A549 (cell line): Measurements from ENCODE around the gene UXS1. TPM values are rescaled to one million over a fixed set of nuclear protein-coding genes. Genes with fewer than 3 reads are reported as not detected.

Experiments
- ATAC-seq, 2 experiments: fragments of 200-7000 bp in 1 of 2; fragments of >200 bp in 1 of 2; cut with Nextera tagmentation in 1 of 2; cut with Tn5 transposase in 1 of 2; 3 replicates each; pipeline versions ENCODE4 v1.8.0 to v1.9.1; 2018 to 2020; ENCODE audit warnings: mild to moderate bottlenecking in 1 of 2, moderate library complexity in 1 of 2
- CTCF ChIA-PET: fragments of 300-600 bp; sonication (Branson Sonifier 250); formaldehyde crosslinking; extraction: SDS; loops from one replicate; lab custom pipeline; 2021; ENCODE audit warnings: antibody characterized with exemption, inconsistent platforms; lab: Yijun Ruan, JAX
- POLR2A ChIA-PET: fragments of 350-600 bp; formaldehyde crosslinking; extraction: SDS; loops from one replicate; lab custom pipeline; 2021; ENCODE audit warnings: antibody characterized with exemption, inconsistent platforms; lab: Yijun Ruan, JAX
- DNase-seq, 2 experiments: peaks; one replicate each; pipeline versions ENCODE4 v3.0.0 to v3.0.0-alpha.2; 2011 to 2016; ENCODE audit warnings: low read depth in 1 of 2, low spot score in 1 of 2
- FAIRE-seq: peaks from 2 replicates; lab custom pipeline; 2011; peaks lifted over from hg19 to GRCh38; lab: Jason Lieb, UNC
- H3K27ac ChIP-seq, 2 experiments: fragments of >200 bp; sonication (Bioruptor Twin); formaldehyde crosslinking; 3 replicates each; pipeline ENCODE4 v1.5.1; 2016 to 2017
- H3K4me1 ChIP-seq: fragments of >200 bp; sonication (Bioruptor Twin); formaldehyde crosslinking; 3 replicates; pipeline ENCODE4 v1.6.1; 2016
- H3K4me2 ChIP-seq: fragments of >200 bp; sonication (Bioruptor Twin); formaldehyde crosslinking; 3 replicates; pipeline ENCODE4 v1.6.1; 2016
- H3K4me3 ChIP-seq: fragments of >200 bp; sonication (Bioruptor Twin); formaldehyde crosslinking; 3 replicates; pipeline ENCODE4 v1.5.1; 2016
- H3K9me3 ChIP-seq: fragments of >200 bp; sonication (Bioruptor Twin); formaldehyde crosslinking; 3 replicates; pipeline ENCODE4 v1.6.1; 2016
- BHLHE40 ChIP-seq: IDR thresholded peaks from 2 replicates; pipeline ENCODE4 v1.6.1; 2012; ENCODE audit warnings: low read depth, low read length, inconsistent platforms
- CBX8 ChIP-seq: fragments of 200-600 bp; sonication (generic); IDR thresholded peaks from 2 replicates; pipeline ENCODE4 v1.6.1; 2016
- CHD2 ChIP-seq: fragments of 150-350 bp; IDR thresholded peaks from 2 replicates; pipeline ENCODE4 v1.6.1; 2014; ENCODE audit warnings: low read length; ENCODE audit not compliant: partially characterized antibody
- EHF ChIP-seq: fragments of 250-450 bp; sonication (Bioruptor Pico); IDR thresholded peaks from 2 replicates; pipeline ENCODE4 v1.5.0; 2020; ENCODE audit warnings: mild to moderate bottlenecking
- EHMT2 ChIP-seq: fragments of 200-600 bp; sonication (generic); IDR thresholded peaks from 2 replicates; pipeline ENCODE4 v1.6.1; 2016; ENCODE audit warnings: antibody characterized with exemption, low read depth, mild to moderate bottlenecking, moderate library complexity
- EP300 ChIP-seq, 2 experiments: fragments of >200 bp; sonication (Bioruptor Twin); formaldehyde crosslinking; IDR thresholded peaks; 2 replicates in 1 of 2; 3 replicates in 1 of 2; pipeline ENCODE4 v1.6.1; 2016 to 2017
- ESRRA ChIP-seq: fragments of 150-350 bp; IDR thresholded peaks from 2 replicates; pipeline ENCODE4 v1.6.1; 2014; ENCODE audit warnings: mild to moderate bottlenecking, low read length, borderline replicate concordance
- FOSB ChIP-seq: fragments of 250-450 bp; sonication (Bioruptor Pico); IDR thresholded peaks from 2 replicates; pipeline ENCODE4 v1.5.0; 2020; ENCODE audit warnings: mild to moderate bottlenecking, moderate library complexity
- HEYL ChIP-seq: fragments of 250-450 bp; sonication (Bioruptor Pico); IDR thresholded peaks from 2 replicates; pipeline ENCODE4 v1.8.0; 2021; ENCODE audit warnings: mild to moderate bottlenecking, moderate library complexity
- HOXA7 ChIP-seq: fragments of 250-450 bp; sonication (Bioruptor Pico); IDR thresholded peaks from 2 replicates; pipeline ENCODE4 v1.5.0; 2020; ENCODE audit warnings: mild to moderate bottlenecking, moderate library complexity
- JUN ChIP-seq, 2 experiments: fragments of >200 bp; sonication (Bioruptor Twin); formaldehyde crosslinking; IDR thresholded peaks; 2 replicates in 1 of 2; 3 replicates in 1 of 2; pipeline ENCODE4 v1.6.1; 2016 to 2017
- JUNB ChIP-seq: fragments of >200 bp; sonication (Bioruptor Twin); formaldehyde crosslinking; IDR thresholded peaks from 2 replicates; pipeline ENCODE4 v1.6.1; 2016
- KDM1A ChIP-seq: fragments of 200-600 bp; sonication (generic); IDR thresholded peaks from 2 replicates; pipeline ENCODE4 v1.6.1; 2016; ENCODE audit warnings: low read depth, mild to moderate bottlenecking
- MAZ ChIP-seq: fragments of 150-350 bp; IDR thresholded peaks from 2 replicates; pipeline ENCODE4 v1.6.1; 2014; ENCODE audit warnings: antibody characterized with exemption, low read depth, low read length, borderline replicate concordance
- NFE2L2 ChIP-seq: fragments of 150-350 bp; conservative IDR thresholded peaks from 2 replicates; pipeline ENCODE4 v1.6.1; 2014; ENCODE audit warnings: low read length
- RFX5 ChIP-seq: fragments of 450-650 bp; IDR thresholded peaks from 2 replicates; pipeline ENCODE4 v1.7.1; 2014; ENCODE audit warnings: antibody characterized with exemption, mild to moderate bottlenecking, moderate library complexity
- TP53 ChIP-seq: fragments of 250-450 bp; sonication (Bioruptor Pico); IDR thresholded peaks from 2 replicates; pipeline ENCODE4 v1.5.0; 2021; ENCODE audit warnings: mild to moderate bottlenecking, moderate library complexity
- ZSCAN20 ChIP-seq: fragments of 250-450 bp; sonication (Bioruptor Pico); IDR thresholded peaks from 2 replicates; pipeline ENCODE4 v1.8.0; 2022; ENCODE audit warnings: mild to moderate bottlenecking, moderate library complexity
- WGBS: methylation state at CpG from one replicate; pipeline ENCODE4 v1.1.6; 2017; ENCODE audit errors: missing lambda C conversion rate; 5-methylcytosine and 5-hydroxymethylcytosine counted together
- polyA plus RNA-seq, 4 experiments: library from polyadenylated mRNA; depleted of rRNA in 3 of 4; stranded (reverse); fragments of >200 nt; fragmentation: RNase III in 1 of 4; extraction: RNeasy Plus Mini Kit Qiagen cat#74134 plus additional on column Dnase treatment in 1 of 4; gene quantifications; 2 replicates in 3 of 4; 3 replicates in 1 of 4; pipeline ENCODE4 v1.2.3, GENCODE V29; 2011 to 2017
- TF ChIP-seq, protein P1 (sequence below): fragments of 150-350 bp; IDR thresholded peaks from 2 replicates; pipeline ENCODE4 v1.6.1; 2014; ENCODE audit warnings: low read depth, mild to moderate bottlenecking, low read length
- TF ChIP-seq, protein P2 (sequence below): fragments of >200 bp; sonication (Bioruptor Twin); formaldehyde crosslinking; IDR thresholded peaks from 3 replicates; pipeline ENCODE4 v1.6.1; 2016
- TF ChIP-seq, protein P3 (sequence below): fragments of 200-600 bp; sonication (generic); IDR thresholded peaks from 2 replicates; pipeline ENCODE4 v1.6.1; 2016; ENCODE audit warnings: antibody characterized with exemption, mild to moderate bottlenecking, moderate library complexity
- TF ChIP-seq, protein P4 (sequence below): IDR thresholded peaks from 2 replicates; pipeline ENCODE4 v1.6.1; 2012
- TF ChIP-seq, protein P5 (sequence below): fragments of 250-450 bp; sonication (Bioruptor Pico); IDR thresholded peaks from 2 replicates; pipeline ENCODE4 v1.5.0; 2020; ENCODE audit warnings: low read depth, mild to moderate bottlenecking, moderate library complexity
- TF ChIP-seq, protein P6 (sequence below): IDR thresholded peaks from 2 replicates; pipeline ENCODE4 v1.6.1; 2012

The UXS1 gene
- polyA plus RNA-seq, 2 of the 4 experiments (the other 2 are of a cell fraction): 50.5 to 53.2 TPM

DNA sequence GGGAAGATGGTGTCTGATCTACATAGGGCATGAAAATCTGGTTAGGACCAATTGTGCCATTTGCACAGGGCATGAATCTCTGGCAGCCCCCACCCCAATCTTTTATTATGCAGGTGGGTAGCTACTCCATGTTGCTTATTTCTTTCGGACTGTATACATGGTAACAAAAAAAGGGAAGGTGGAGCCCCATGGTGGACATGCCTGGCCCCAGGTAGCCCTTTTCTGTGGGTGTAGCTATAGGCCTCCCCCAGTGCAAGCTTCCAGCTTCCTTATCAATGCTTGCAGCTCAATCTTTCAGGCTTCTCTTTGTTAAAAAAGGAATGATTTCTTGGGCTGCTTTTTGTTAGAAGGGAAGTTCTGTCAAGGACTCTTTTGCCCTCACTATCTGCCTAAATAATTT, 14.3 kb upstream of the UXS1 start:
- no peaks in the 10 kb centered on the region for H3K4me1 ChIP-seq
- ATAC-seq (no peak), FAIRE-seq (no peak), DNase-seq (no peak)
- CTCF ChIA-PET: interaction anchor here (1.2 kb wide), 1 partner anchor 105 kb away, joined by 3 read pairs; no protein-coding TSS in a partner anchor
- WGBS: 56% methylated on average over 1 of the region's 1 CpG
- no peak overlapping the region for H3K4me3 ChIP-seq
- H3K27ac ChIP-seq: no peak overlapping the region
- TF ChIP-seq KDM1A (no peak), EP300 (IDR thresholded peaks at IDR 0.05) (no peak), EHMT2 (no peak), JUNB (no peak), CHD2 (no peak), HOXA7 (CRISPR knock-in tag) (no peak), JUN (IDR thresholded peaks at IDR 0.05) (no peak), RFX5 (no peak), FOSB (CRISPR knock-in tag) (no peak), BHLHE40 (no peak)
- TF ChIP-seq, protein P1, sequence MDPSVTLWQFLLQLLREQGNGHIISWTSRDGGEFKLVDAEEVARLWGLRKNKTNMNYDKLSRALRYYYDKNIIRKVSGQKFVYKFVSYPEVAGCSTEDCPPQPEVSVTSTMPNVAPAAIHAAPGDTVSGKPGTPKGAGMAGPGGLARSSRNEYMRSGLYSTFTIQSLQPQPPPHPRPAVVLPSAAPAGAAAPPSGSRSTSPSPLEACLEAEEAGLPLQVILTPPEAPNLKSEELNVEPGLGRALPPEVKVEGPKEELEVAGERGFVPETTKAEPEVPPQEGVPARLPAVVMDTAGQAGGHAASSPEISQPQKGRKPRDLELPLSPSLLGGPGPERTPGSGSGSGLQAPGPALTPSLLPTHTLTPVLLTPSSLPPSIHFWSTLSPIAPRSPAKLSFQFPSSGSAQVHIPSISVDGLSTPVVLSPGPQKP: no peak
- TF ChIP-seq, protein P2, sequence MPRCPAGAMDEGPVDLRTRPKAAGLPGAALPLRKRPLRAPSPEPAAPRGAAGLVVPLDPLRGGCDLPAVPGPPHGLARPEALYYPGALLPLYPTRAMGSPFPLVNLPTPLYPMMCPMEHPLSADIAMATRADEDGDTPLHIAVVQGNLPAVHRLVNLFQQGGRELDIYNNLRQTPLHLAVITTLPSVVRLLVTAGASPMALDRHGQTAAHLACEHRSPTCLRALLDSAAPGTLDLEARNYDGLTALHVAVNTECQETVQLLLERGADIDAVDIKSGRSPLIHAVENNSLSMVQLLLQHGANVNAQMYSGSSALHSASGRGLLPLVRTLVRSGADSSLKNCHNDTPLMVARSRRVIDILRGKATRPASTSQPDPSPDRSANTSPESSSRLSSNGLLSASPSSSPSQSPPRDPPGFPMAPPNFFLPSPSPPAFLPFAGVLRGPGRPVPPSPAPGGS: no peak
- TF ChIP-seq, protein P3, sequence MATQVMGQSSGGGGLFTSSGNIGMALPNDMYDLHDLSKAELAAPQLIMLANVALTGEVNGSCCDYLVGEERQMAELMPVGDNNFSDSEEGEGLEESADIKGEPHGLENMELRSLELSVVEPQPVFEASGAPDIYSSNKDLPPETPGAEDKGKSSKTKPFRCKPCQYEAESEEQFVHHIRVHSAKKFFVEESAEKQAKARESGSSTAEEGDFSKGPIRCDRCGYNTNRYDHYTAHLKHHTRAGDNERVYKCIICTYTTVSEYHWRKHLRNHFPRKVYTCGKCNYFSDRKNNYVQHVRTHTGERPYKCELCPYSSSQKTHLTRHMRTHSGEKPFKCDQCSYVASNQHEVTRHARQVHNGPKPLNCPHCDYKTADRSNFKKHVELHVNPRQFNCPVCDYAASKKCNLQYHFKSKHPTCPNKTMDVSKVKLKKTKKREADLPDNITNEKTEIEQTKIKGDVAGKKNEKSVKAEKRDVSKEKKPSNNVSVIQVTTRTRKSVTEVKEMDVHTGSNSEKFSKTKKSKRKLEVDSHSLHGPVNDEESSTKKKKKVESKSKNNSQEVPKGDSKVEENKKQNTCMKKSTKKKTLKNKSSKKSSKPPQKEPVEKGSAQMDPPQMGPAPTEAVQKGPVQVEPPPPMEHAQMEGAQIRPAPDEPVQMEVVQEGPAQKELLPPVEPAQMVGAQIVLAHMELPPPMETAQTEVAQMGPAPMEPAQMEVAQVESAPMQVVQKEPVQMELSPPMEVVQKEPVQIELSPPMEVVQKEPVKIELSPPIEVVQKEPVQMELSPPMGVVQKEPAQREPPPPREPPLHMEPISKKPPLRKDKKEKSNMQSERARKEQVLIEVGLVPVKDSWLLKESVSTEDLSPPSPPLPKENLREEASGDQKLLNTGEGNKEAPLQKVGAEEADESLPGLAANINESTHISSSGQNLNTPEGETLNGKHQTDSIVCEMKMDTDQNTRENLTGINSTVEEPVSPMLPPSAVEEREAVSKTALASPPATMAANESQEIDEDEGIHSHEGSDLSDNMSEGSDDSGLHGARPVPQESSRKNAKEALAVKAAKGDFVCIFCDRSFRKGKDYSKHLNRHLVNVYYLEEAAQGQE: no peak
- TF ChIP-seq, protein P4, sequence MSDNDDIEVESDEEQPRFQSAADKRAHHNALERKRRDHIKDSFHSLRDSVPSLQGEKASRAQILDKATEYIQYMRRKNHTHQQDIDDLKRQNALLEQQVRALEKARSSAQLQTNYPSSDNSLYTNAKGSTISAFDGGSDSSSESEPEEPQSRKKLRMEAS: no peak
- TF ChIP-seq, protein P5, sequence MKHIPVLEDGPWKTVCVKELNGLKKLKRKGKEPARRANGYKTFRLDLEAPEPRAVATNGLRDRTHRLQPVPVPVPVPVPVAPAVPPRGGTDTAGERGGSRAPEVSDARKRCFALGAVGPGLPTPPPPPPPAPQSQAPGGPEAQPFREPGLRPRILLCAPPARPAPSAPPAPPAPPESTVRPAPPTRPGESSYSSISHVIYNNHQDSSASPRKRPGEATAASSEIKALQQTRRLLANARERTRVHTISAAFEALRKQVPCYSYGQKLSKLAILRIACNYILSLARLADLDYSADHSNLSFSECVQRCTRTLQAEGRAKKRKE (CRISPR knock-in tag): no peak
- TF ChIP-seq, protein P6, sequence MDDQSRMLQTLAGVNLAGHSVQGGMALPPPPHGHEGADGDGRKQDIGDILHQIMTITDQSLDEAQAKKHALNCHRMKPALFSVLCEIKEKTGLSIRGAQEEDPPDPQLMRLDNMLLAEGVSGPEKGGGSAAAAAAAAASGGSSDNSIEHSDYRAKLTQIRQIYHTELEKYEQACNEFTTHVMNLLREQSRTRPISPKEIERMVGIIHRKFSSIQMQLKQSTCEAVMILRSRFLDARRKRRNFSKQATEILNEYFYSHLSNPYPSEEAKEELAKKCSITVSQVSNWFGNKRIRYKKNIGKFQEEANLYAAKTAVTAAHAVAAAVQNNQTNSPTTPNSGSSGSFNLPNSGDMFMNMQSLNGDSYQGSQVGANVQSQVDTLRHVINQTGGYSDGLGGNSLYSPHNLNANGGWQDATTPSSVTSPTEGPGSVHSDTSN: no peak
- POLR2A ChIA-PET: no interaction called here
- H3K4me2 ChIP-seq: no peak overlapping the region
- H3K9me3 ChIP-seq: peaks cover 20% of the 10 kb centered on the region; the same call in 2 of the 3 replicates

DNA sequence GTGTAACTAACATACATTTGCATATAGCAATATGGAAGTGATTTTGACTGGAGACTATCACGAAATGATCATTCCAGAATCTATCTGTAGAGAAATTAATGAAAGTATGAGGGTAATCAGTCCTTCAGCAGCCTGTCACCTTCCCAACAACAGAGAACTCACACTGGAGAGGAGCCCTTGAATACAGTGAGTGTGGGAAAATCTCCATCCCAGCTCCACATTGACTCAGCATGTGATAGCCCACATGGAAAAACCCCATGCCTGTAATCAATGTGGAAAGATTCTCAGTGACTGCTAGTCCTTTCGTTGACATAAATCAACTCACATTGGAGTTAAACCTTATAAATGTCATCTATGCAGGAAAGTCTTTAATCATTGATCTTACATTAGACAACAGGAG, 13.1 kb upstream of the UXS1 start:
- Histone ChIP-seq H3K27ac (no peak overlapping the region), H3K4me2 (no peak overlapping the region), H3K9me3 (peaks cover 21% of the 10 kb centered on the region; the same call in 2 of the 3 replicates), H3K4me3 (no peak overlapping the region), H3K4me1 (no peaks in the 10 kb centered on the region)
- POLR2A ChIA-PET: no interaction called here
- no peak for TF ChIP-seq HEYL (CRISPR knock-in tag)
- no peak for TF ChIP-seq MAZ
- TF ChIP-seq, protein P1: no peak
- TF ChIP-seq, protein P6: no peak
- TF ChIP-seq TP53 (CRISPR knock-in tag): no peak
- no peak for TF ChIP-seq NFE2L2
- TF ChIP-seq ESRRA: no peak
- no peak for TF ChIP-seq EHF
- no peak for TF ChIP-seq KDM1A
- TF ChIP-seq ZSCAN20 (CRISPR knock-in tag): no peak
- TF ChIP-seq CBX8: no peak
- DNase-seq (no peak), ATAC-seq (no peak), FAIRE-seq (no peak)
- CTCF ChIA-PET: no interaction called here
- 7% methylated on average over 2 of the region's 2 CpGs for WGBS
